Ishikawa (cell line): ENCODE data around the gene PPP1R12B.

Source experiments
- CEBPB ChIP-seq: IDR thresholded peaks from 2 replicates; pipeline ENCODE4 v1.6.1; 2012
- CREB1 ChIP-seq: IDR thresholded peaks from 2 replicates; pipeline ENCODE4 v1.6.1; 2012; ENCODE audit warnings: low read depth
- EP300 ChIP-seq: IDR thresholded peaks from 2 replicates; pipeline ENCODE4 v1.6.1; 2012; ENCODE audit warnings: borderline replicate concordance
- FOXM1 ChIP-seq: IDR thresholded peaks from 2 replicates; pipeline ENCODE4 v1.6.1; 2012; ENCODE audit warnings: low read depth, borderline replicate concordance
- RAD21 ChIP-seq: IDR thresholded peaks from 2 replicates; pipeline ENCODE4 v1.6.1; 2012; ENCODE audit warnings: low read depth
- TAF1 ChIP-seq: IDR thresholded peaks from 2 replicates; pipeline ENCODE4 v1.6.1; 2012; ENCODE audit warnings: low read depth, mild to moderate bottlenecking
- YY1 ChIP-seq: IDR thresholded peaks from 2 replicates; pipeline ENCODE4 v1.6.1; 2012; ENCODE audit warnings: low read depth
- ZBTB7A ChIP-seq: IDR thresholded peaks from 2 replicates; pipeline ENCODE4 v1.6.1; 2012; ENCODE audit warnings: low read depth
- TF ChIP-seq, protein P1 (sequence below): IDR thresholded peaks from 2 replicates; pipeline ENCODE4 v1.6.1; 2012; ENCODE audit warnings: low read depth, mild to moderate bottlenecking
- TF ChIP-seq, protein P2 (sequence below): IDR thresholded peaks from 2 replicates; pipeline ENCODE4 v1.6.1; 2012

DNA sequence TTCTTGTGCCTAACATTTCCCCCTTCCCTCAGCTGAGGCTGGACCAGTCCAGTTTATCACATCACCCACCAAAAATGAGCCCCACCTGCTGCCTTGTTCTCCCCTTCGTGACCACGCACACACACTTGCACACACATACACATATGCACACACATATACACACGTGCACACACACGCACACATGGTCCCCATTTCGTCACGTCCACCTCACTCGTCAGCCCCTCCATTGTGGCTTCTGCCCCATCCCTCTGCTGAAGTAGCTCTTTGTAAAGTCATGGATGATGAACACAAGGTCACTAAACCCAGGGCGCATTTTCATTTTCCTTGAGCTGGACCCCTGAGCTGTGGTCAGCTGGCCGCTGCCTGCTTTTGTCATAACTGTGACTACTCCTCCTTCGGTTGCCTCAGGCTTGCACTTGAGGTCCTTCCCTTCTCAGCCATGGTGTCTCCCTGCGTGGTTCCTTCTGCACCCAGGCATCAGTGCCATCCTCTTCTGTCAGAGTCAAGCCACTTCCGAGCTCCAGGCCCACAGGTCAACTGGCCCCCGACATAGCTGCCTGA, 267.9 kb downstream of the PPP1R12B start:
- no peak for TF ChIP-seq CREB1
- TF ChIP-seq, protein P1, sequence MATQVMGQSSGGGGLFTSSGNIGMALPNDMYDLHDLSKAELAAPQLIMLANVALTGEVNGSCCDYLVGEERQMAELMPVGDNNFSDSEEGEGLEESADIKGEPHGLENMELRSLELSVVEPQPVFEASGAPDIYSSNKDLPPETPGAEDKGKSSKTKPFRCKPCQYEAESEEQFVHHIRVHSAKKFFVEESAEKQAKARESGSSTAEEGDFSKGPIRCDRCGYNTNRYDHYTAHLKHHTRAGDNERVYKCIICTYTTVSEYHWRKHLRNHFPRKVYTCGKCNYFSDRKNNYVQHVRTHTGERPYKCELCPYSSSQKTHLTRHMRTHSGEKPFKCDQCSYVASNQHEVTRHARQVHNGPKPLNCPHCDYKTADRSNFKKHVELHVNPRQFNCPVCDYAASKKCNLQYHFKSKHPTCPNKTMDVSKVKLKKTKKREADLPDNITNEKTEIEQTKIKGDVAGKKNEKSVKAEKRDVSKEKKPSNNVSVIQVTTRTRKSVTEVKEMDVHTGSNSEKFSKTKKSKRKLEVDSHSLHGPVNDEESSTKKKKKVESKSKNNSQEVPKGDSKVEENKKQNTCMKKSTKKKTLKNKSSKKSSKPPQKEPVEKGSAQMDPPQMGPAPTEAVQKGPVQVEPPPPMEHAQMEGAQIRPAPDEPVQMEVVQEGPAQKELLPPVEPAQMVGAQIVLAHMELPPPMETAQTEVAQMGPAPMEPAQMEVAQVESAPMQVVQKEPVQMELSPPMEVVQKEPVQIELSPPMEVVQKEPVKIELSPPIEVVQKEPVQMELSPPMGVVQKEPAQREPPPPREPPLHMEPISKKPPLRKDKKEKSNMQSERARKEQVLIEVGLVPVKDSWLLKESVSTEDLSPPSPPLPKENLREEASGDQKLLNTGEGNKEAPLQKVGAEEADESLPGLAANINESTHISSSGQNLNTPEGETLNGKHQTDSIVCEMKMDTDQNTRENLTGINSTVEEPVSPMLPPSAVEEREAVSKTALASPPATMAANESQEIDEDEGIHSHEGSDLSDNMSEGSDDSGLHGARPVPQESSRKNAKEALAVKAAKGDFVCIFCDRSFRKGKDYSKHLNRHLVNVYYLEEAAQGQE, result no peak
- TF ChIP-seq EP300, result no peak
- TF ChIP-seq CEBPB, result no peak
- TF ChIP-seq YY1, result no peak
- no peak for TF ChIP-seq TAF1
- TF ChIP-seq, protein P2, sequence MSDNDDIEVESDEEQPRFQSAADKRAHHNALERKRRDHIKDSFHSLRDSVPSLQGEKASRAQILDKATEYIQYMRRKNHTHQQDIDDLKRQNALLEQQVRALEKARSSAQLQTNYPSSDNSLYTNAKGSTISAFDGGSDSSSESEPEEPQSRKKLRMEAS, result no peak
- no peak for TF ChIP-seq RAD21
- no peak for TF ChIP-seq FOXM1
- no peak for TF ChIP-seq ZBTB7A
